ENCODE data around the gene ASPRV1. TPM values are rescaled to one million over a fixed set of nuclear protein-coding genes. Genes with fewer than 3 reads are reported as not detected.
A peak's percentile ranks its signal among the peaks of the same experiment; 100 is the strongest.

Gene ASPRV1
- polyA plus RNA-seq, 3 donors: 0.25 to 0.52 (median 0.27) TPM

DNA sequence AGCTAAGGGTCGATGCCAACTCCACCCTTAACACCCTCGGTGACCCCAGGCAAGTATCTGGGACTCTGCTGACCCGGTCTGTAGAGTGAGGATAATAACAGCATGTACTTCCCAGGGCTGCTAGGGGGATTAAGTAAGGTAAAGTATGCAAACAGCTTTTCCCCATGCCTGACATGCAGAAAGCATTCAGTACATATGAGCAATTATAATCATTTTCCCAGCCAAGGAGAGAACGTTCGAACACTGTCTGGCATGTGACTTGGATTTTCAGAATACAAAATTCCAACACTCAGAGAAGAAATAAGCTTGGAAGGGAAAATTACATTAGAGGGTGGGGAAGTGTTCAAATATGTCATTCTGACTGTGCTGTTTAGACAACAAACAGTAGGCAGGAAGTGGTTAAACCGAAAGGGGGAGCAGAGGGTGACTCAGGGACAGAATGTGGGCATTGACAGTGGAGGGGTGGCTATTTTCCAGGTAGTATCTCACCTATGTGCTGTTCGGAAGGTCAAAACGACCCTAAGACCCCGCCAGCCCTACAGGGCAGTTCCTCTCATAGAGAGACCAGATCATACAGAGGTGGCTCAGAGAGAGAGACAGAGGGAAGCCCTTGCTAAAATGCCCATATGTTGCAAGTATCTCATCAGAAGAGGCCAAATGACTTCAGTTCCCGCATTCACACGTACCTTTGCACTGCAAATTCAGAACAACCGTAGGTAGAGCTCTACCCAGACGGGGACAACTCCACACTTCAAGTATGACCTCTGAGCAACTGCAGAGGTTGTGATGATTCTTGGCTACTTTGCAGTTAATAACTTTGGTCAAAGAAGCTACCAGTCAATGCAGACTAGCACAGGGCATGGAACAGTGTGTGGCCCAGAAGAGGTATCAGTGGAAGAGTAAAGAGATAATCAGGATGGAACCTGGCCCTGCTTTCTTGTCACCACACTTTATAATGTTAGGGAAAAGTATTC lies 14.8 kb downstream of the ASPRV1 start:
- Histone ChIP-seq H3K4me2 (replicated peaks; ENCODE audit: extremely low read depth, low read length, poor library complexity, severe bottlenecking) (peak overlapping the region; percentile 28), H3K9ac (ENCODE audit: insufficient read depth, low read length, poor library complexity, severe bottlenecking) (peak overlapping the region; percentile 53), H3K27ac (ENCODE audit: low read depth in 1 of 2, low read length in 2 of 2) (peak overlapping the region; percentile 71 to 92), H3K79me2 (ENCODE audit: insufficient read depth, low read length) (peaks cover 5% of the 10 kb centered on the region), H3K27me3 (ENCODE audit: control insufficient read depth in 2 of 2, insufficient read depth in 2 of 2, low read length in 2 of 2) (no peaks in the 10 kb centered on the region), H3K36me3 (replicated peaks in 1 of 2; ENCODE audit: control insufficient read depth in 1 of 2, insufficient read depth in 2 of 2, low read length in 2 of 2) (peaks cover 16 to 18% of the 10 kb centered on the region in 2 donors), H2AFZ (ENCODE audit: insufficient read depth, low read depth, low read length, poor library complexity, severe bottlenecking) (no peak overlapping the region), H4K20me1 (ENCODE audit: insufficient read depth, low read length) (peaks cover 9% of the 10 kb centered on the region), H3K9me3 (replicated peaks in 1 of 2; ENCODE audit: control insufficient read depth in 1 of 2, insufficient read depth in 1 of 2, low read length in 2 of 2) (no peaks in the 10 kb centered on the region), H3K4me1 (ENCODE audit: control insufficient read depth in 1 of 2, insufficient read depth in 2 of 2, low read length in 2 of 2) (peaks cover 61 to 65% of the 10 kb centered on the region in 2 donors), H3K4me3 (replicated peaks in 1 of 3; ENCODE audit: low read depth in 2 of 3, low read length in 3 of 3) (peak overlapping the region in 1 of 3 experiments; percentile 53)
- H3K36me3 Mint-ChIP-seq: peaks cover 26 to 29% of the 10 kb centered on the region in 2 donors
- H3K27me3 Mint-ChIP-seq (ENCODE audit: low read depth in 3 of 3): no peaks in the 10 kb centered on the region
- TF ChIP-seq CTCF (IDR thresholded peaks at IDR 0.05): no peak
- intact Hi-C loops (cut with micrococcal nuclease): loop anchor here in 1 of 2 donors (2.0 to 5.0 kb wide), 2 partner anchors 34 to 38 kb away; no protein-coding TSS in a partner anchor
- WGBS (ENCODE audit: insufficient coverage): 16% methylated on average over 5 of the region's 13 CpGs
- H3K9me3 Mint-ChIP-seq: peaks cover 0 to 2% (median 0%) of the 10 kb centered on the region in 7 donors
- H3K27ac Mint-ChIP-seq: peak overlapping the region; percentile 94 to 98 (median 97)
- peak overlapping the region; percentile 51 for H3K4me3 Mint-ChIP-seq
- peaks cover 67% of the 10 kb centered on the region for H3K4me1 Mint-ChIP-seq
- DNase-seq: peak; percentile 63 to 82 (median 81)

DNA sequence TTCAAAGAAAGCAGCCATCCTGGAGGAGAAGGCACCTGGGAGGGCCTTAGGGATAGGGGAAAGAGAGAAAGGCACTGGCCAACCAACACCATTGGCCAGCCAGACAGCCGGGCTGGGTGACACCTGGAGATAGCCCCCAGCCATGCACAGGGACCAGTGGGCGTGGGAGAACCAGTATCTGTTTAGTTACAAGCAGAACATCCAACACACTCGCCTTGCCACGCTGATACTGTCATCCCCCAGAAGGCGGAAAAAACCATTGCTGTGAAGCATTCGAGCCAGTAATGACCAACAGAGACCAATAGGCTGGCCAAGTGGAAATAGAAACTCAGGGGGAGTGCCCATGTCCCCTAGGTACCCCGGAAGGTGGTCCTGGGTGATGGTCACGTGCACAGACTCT lies 15.5 kb downstream of the ASPRV1 start:
- H3K9me3 ChIP-seq (replicated peaks in 1 of 2; ENCODE audit: control insufficient read depth in 1 of 2, insufficient read depth in 1 of 2, low read length in 2 of 2): no peaks in the 10 kb centered on the region
- H3K9ac ChIP-seq (ENCODE audit: insufficient read depth, low read length, poor library complexity, severe bottlenecking): peak overlapping the region; percentile 53
- Mint-ChIP-seq H3K9me3 (peaks cover 0 to 2% (median 0%) of the 10 kb centered on the region in 7 donors), H3K27me3 (ENCODE audit: low read depth in 3 of 3) (no peaks in the 10 kb centered on the region), H3K36me3 (peaks cover 33 to 36% of the 10 kb centered on the region in 2 donors), H3K27ac (peak overlapping the region; percentile 94 to 98 (median 97)), H3K4me1 (peaks cover 67% of the 10 kb centered on the region), H3K4me3 (peak overlapping the region in 1 of 2 donors; percentile 76)
- peaks cover 23 to 25% of the 10 kb centered on the region in 2 donors for H3K36me3 ChIP-seq (replicated peaks in 1 of 2; ENCODE audit: control insufficient read depth in 1 of 2, insufficient read depth in 2 of 2, low read length in 2 of 2)
- DNase-seq: peak in 1 of 3 donors; percentile 41
- TF ChIP-seq CTCF (IDR thresholded peaks at IDR 0.05): no peak
- H4K20me1 ChIP-seq (ENCODE audit: insufficient read depth, low read length): peaks cover 16% of the 10 kb centered on the region
- H3K79me2 ChIP-seq (ENCODE audit: insufficient read depth, low read length): peaks cover 12% of the 10 kb centered on the region
- 92% methylated on average over 3 of the region's 8 CpGs for WGBS (ENCODE audit: insufficient coverage)
- H3K4me1 ChIP-seq (ENCODE audit: control insufficient read depth in 1 of 2, insufficient read depth in 2 of 2, low read length in 2 of 2): peaks cover 61 to 65% of the 10 kb centered on the region in 2 donors
- peak overlapping the region in 1 of 3 experiments; percentile 53 for H3K4me3 ChIP-seq (replicated peaks in 1 of 3; ENCODE audit: low read depth in 2 of 3, low read length in 3 of 3)
- H3K27ac ChIP-seq (ENCODE audit: low read depth in 1 of 2, low read length in 2 of 2): peak overlapping the region; percentile 71 to 92
- H3K27me3 ChIP-seq (ENCODE audit: control insufficient read depth in 2 of 2, insufficient read depth in 2 of 2, low read length in 2 of 2): no peaks in the 10 kb centered on the region
- peak overlapping the region; percentile 28 for H3K4me2 ChIP-seq (replicated peaks; ENCODE audit: extremely low read depth, low read length, poor library complexity, severe bottlenecking)
- peak overlapping the region; percentile 6 for H2AFZ ChIP-seq (ENCODE audit: insufficient read depth, low read depth, low read length, poor library complexity, severe bottlenecking)
- intact Hi-C loops (cut with micrococcal nuclease): loop anchor here in 1 of 2 donors (2.0 to 5.0 kb wide), 2 partner anchors 34 to 39 kb away; no protein-coding TSS in a partner anchor

All from CD14-positive monocyte (primary cell).